GM19023 (cell line): Measurements from ENCODE around the gene SLC28A2.
"Not testable (repeated sequence)": the region's sequence is repeated elsewhere in the genome, so short reads cannot be mapped to it uniquely, and the experiment has no call there.

Source experiments
- ATAC-seq: cut with Tn5 transposase; IDR thresholded peaks from one replicate; pipeline ENCODE4 v1.9.1; 2021; ENCODE audit warnings: mild to moderate bottlenecking, moderate library complexity; ENCODE audit not compliant: unreplicated experiment

The SLC28A2 gene

GRCh38 chr15:45251888-45252287, at the start of gene SLC28A2:
Gene SLC28A2 (plus strand): TSS chr15:45252234. CDS start chr15:45253216, 982 bp downstream.
- no peak for ATAC-seq

- ATAC-seq, result no peak
Observed at GRCh38 chr15:45203182-45203581, 48.9 kb upstream of the SLC28A2 start.

GRCh38 chr15:45205192-45205591, 46.8 kb upstream of the SLC28A2 start:
- no peak for ATAC-seq

GRCh38 chr15:45212493-45212892, 39.5 kb upstream of the SLC28A2 start:
- ATAC-seq, result no peak

GRCh38 chr15:45221053-45221599, 30.9 kb upstream of the SLC28A2 start:
- no peak for ATAC-seq

- no peak for ATAC-seq
Observed at GRCh38 chr15:45221967-45222366, 30.1 kb upstream of the SLC28A2 start.

- ATAC-seq, result no peak
Observed at GRCh38 chr15:45224621-45225217, 27.3 kb upstream of the SLC28A2 start.

GRCh38 chr15:45225506-45226273, 26.3 kb upstream of the SLC28A2 start:
- no peak for ATAC-seq

- ATAC-seq, result no peak
Observed at GRCh38 chr15:45228931-45229330, 23.1 kb upstream of the SLC28A2 start.

GRCh38 chr15:45230245-45230965, 21.6 kb upstream of the SLC28A2 start:
- no peak for ATAC-seq

GRCh38 chr15:45231132-45231531, 20.9 kb upstream of the SLC28A2 start:
- ATAC-seq, result no peak

- ATAC-seq, result no peak
Observed at GRCh38 chr15:45231864-45232562, 20.0 kb upstream of the SLC28A2 start.

- no peak for ATAC-seq
Observed at GRCh38 chr15:45234562-45235235, 17.3 kb upstream of the SLC28A2 start.

- not testable (repeated sequence) for ATAC-seq
Observed at GRCh38 chr15:45236806-45237205, 15.2 kb upstream of the SLC28A2 start.

GRCh38 chr15:45242289-45242688, 9.7 kb upstream of the SLC28A2 start:
- ATAC-seq, result no peak

GRCh38 chr15:45249125-45249780, 2.8 kb upstream of the SLC28A2 start:
- no peak for ATAC-seq

- ATAC-seq, result no peak
Observed at GRCh38 chr15:45253330-45253729, 1.3 kb downstream of the SLC28A2 start.

GRCh38 chr15:45254405-45254804, 2.4 kb downstream of the SLC28A2 start:
- no peak for ATAC-seq

- ATAC-seq, result not testable (repeated sequence)
Observed at GRCh38 chr15:45254824-45255223, 2.8 kb downstream of the SLC28A2 start.

- no peak for ATAC-seq
Observed at GRCh38 chr15:45259796-45260195, 7.8 kb downstream of the SLC28A2 start.
